IMR-90 (cell line): ENCODE results near the gene SELENOO. TPM values are rescaled to one million over a fixed set of nuclear protein-coding genes. Genes with fewer than 3 reads are reported as not detected.

Experiments
- ATAC-seq: fragments of 200-7000 bp; cut with Tn5 transposase; 2 replicates; pipeline ENCODE4 v1.9.1; 2020; ENCODE audit warnings: low read depth, mild to moderate bottlenecking, moderate library complexity
- BruUV-seq: library from RNA; stranded (reverse); fragments of 400-500 nt; replicated peaks from 2 replicates; lab custom pipeline; 2021; lab: Mats Ljungman, UMichigan
- CTCF ChIA-PET: fragments of 300-600 bp; formaldehyde crosslinking; extraction: SDS; loops from one replicate; lab custom pipeline; 2021; ENCODE audit warnings: antibody characterized with exemption; lab: Yijun Ruan, JAX
- POLR2A ChIA-PET: fragments of 300-600 bp; sonication (Branson Sonifier 250); formaldehyde crosslinking; loops from one replicate; lab custom pipeline; 2022; ENCODE audit warnings: antibody characterized with exemption; ENCODE audit not compliant: unreplicated experiment; lab: Charles Lee
- DNase-seq: peaks from one replicate; pipeline ENCODE4 v3.0.0; 2013
- H2AFZ ChIP-seq: replicated peaks from 2 replicates; pipeline ENCODE3; 2013; ENCODE audit warnings: low read length, mild to moderate bottlenecking; ENCODE audit not compliant: poor library complexity
- H2AK5ac ChIP-seq: 2 replicates; pipeline ENCODE4 v1.6.1; 2013; ENCODE audit warnings: low read depth, low read length, inconsistent platforms
- H2AK9ac ChIP-seq: replicated peaks from 2 replicates; pipeline ENCODE3; 2013; ENCODE audit warnings: mild to moderate bottlenecking, low read depth, low read length, moderate library complexity; ENCODE audit not compliant: poor library complexity
- H2BK120ac ChIP-seq: 2 replicates; pipeline ENCODE4 v1.6.1; 2013; ENCODE audit warnings: low read depth, low read length, inconsistent platforms
- H2BK15ac ChIP-seq: 3 replicates; pipeline ENCODE4 v1.6.1; 2013; ENCODE audit warnings: low read depth, low read length, inconsistent platforms
- H2BK20ac ChIP-seq: 2 replicates; pipeline ENCODE4 v1.6.1; 2013; ENCODE audit warnings: low read depth, mild to moderate bottlenecking, inconsistent platforms, low read length, moderate library complexity
- H2BK5ac ChIP-seq: 2 replicates; pipeline ENCODE4 v1.6.1; 2013; ENCODE audit warnings: mild to moderate bottlenecking, low read depth, low read length, inconsistent platforms; ENCODE audit not compliant: poor library complexity, severe bottlenecking
- H3K14ac ChIP-seq: replicated peaks from 2 replicates; pipeline ENCODE4 v1.6.1; 2013; ENCODE audit warnings: low read depth, low read length, inconsistent platforms
- H3K18ac ChIP-seq: 2 replicates; pipeline ENCODE4 v1.6.1; 2013; ENCODE audit warnings: low read depth, low read length, control low read depth
- H3K23ac ChIP-seq: 2 replicates; pipeline ENCODE4 v1.6.1; 2013; ENCODE audit warnings: low read depth, low read length, inconsistent platforms
- H3K27ac ChIP-seq: 2 replicates; pipeline ENCODE4 v1.5.1; 2013; ENCODE audit warnings: mild to moderate bottlenecking, control low read depth, low read length; ENCODE audit not compliant: insufficient read depth
- H3K27me3 ChIP-seq: 2 replicates; pipeline ENCODE4 v1.6.1; 2013; ENCODE audit warnings: low read length; ENCODE audit not compliant: control insufficient read depth, insufficient read depth
- H3K36me3 ChIP-seq: 2 replicates; pipeline ENCODE4 v1.6.1; 2013; ENCODE audit warnings: low read length, mixed read lengths; ENCODE audit not compliant: control insufficient read depth, insufficient read depth
- H3K4ac ChIP-seq: 2 replicates; pipeline ENCODE4 v1.6.1; 2013; ENCODE audit warnings: low read depth, low read length, inconsistent platforms
- H3K4me1 ChIP-seq: 2 replicates; pipeline ENCODE4 v1.6.1; 2013; ENCODE audit warnings: low read length, mixed read lengths; ENCODE audit not compliant: control insufficient read depth, insufficient read depth
- H3K4me2 ChIP-seq: 2 replicates; pipeline ENCODE4 v1.6.1; 2013; ENCODE audit warnings: low read depth, mild to moderate bottlenecking, control low read depth, low read length, moderate library complexity
- H3K4me3 ChIP-seq: 2 replicates; pipeline ENCODE4 v1.5.1; 2013; ENCODE audit warnings: low read depth, mild to moderate bottlenecking, control low read depth, low read length, moderate library complexity; ENCODE audit not compliant: insufficient read depth
- H3K56ac ChIP-seq: 2 replicates; pipeline ENCODE4 v1.6.1; 2013; ENCODE audit warnings: low read length, inconsistent platforms; ENCODE audit not compliant: insufficient read depth; ENCODE audit errors: extremely low read depth
- H3K79me1 ChIP-seq, 2 experiments: 2 replicates each; pipeline ENCODE4 v1.6.1; 2013; ENCODE audit warnings: low read length in 2 of 2, inconsistent platforms in 1 of 2, low read depth in 1 of 2
- H3K9ac ChIP-seq: 2 replicates; pipeline ENCODE4 v1.6.1; 2013; ENCODE audit warnings: low read depth, low read length, control low read depth
- H3K9me1 ChIP-seq: 2 replicates; pipeline ENCODE4 v1.6.1; 2013; ENCODE audit warnings: low read length, inconsistent platforms; ENCODE audit not compliant: insufficient read depth
- H3K9me3 ChIP-seq: 2 replicates; pipeline ENCODE4 v1.6.1; 2013; ENCODE audit warnings: low read length; ENCODE audit not compliant: control insufficient read depth, insufficient read depth
- H4K20me1 ChIP-seq: 2 replicates; pipeline ENCODE4 v1.6.1; 2013; ENCODE audit warnings: low read length, inconsistent platforms; ENCODE audit not compliant: insufficient read depth
- H4K5ac ChIP-seq: 2 replicates; pipeline ENCODE4 v1.6.1; 2013; ENCODE audit warnings: mild to moderate bottlenecking, low read depth, low read length, control low read depth
- H4K8ac ChIP-seq, 2 experiments: 2 replicates each; pipeline ENCODE4 v1.6.1; 2013; ENCODE audit warnings: low read depth in 2 of 2, low read length in 2 of 2, control low read depth in 1 of 2, inconsistent platforms in 1 of 2
- H4K91ac ChIP-seq: 2 replicates; pipeline ENCODE4 v1.6.1; 2013; ENCODE audit warnings: low read depth, low read length, inconsistent platforms; ENCODE audit not compliant: insufficient read depth
- BHLHE40 ChIP-seq: fragments of 150-350 bp; IDR thresholded peaks from 2 replicates; pipeline ENCODE4 v1.6.1; 2016; ENCODE audit warnings: mild to moderate bottlenecking, low read depth, low read length
- FOS ChIP-seq: fragments of 150-350 bp; IDR thresholded peaks from 2 replicates; pipeline ENCODE4 v1.6.1; 2016; ENCODE audit warnings: low read depth, low read length
- MAZ ChIP-seq: IDR thresholded peaks from 2 replicates; pipeline ENCODE4 v1.6.1; 2012; ENCODE audit warnings: low read depth, mild to moderate bottlenecking, low read length, improper control_type of control experiment, moderate library complexity, borderline replicate concordance
- MXI1 ChIP-seq: IDR thresholded peaks from 2 replicates; pipeline ENCODE4 v1.6.1; 2012; ENCODE audit warnings: low read depth, mild to moderate bottlenecking, low read length, moderate library complexity, borderline replicate concordance
- RAD21 ChIP-seq: IDR thresholded peaks from 2 replicates; pipeline ENCODE4 v1.6.1; 2012; ENCODE audit warnings: low read length, improper control_type of control experiment
- WGBS, 2 experiments: methylation state at CpG; one replicate each; pipeline versions ENCODE4 v1.1.5 to v1.1.7; 2013; ENCODE audit warnings: missing lambda C conversion rate in 2 of 2; ENCODE audit not compliant: insufficient read length in 1 of 2; ENCODE audit errors: extremely low coverage in 2 of 2; 5-methylcytosine and 5-hydroxymethylcytosine counted together
- dilution Hi-C: fragments of 300-500 bp; cut with HindIII; formaldehyde crosslinking; loops from one replicate; pipeline ENCODE4 v1.14.3; 2018; ENCODE audit warnings: low sequenced_read_pairs; ENCODE audit not compliant: unreplicated experiment
- in situ Hi-C: fragments of 300-500 bp; cut with MboI; formaldehyde crosslinking; loops from 3 replicates; pipeline ENCODE4 v1.14.3; 2019; ENCODE audit warnings: low sequenced_read_pairs, inconsistent platforms, mixed read lengths
- intact Hi-C: fragments of 100-400 bp; cut with micrococcal nuclease; formaldehyde crosslinking; loops from 2 replicates; pipeline ENCODE4 v1.10.0; 2022
- polyA plus RNA-seq, 3 experiments: library from polyadenylated mRNA; depleted of rRNA; stranded (reverse); fragments of >200 nt; gene quantifications; 2 replicates each; pipeline ENCODE4 v1.2.3, GENCODE V29; 2012; ENCODE audit warnings: low replicate concordance in 1 of 3
- total RNA-seq: library from RNA; depleted of rRNA; stranded (reverse); fragments of >200 nt; gene quantifications from 2 replicates; pipeline ENCODE4 v1.2.3, GENCODE V29; 2012
- TF ChIP-seq, protein P1 (sequence below): conservative IDR thresholded peaks from 2 replicates; pipeline ENCODE4 v1.5.1; 2012; ENCODE audit warnings: mild to moderate bottlenecking, low read depth, low read length, improper control_type of control experiment
- TF ChIP-seq, protein P2 (sequence below): fragments of 150-350 bp; IDR thresholded peaks from 2 replicates; pipeline ENCODE4 v1.6.1; 2017; ENCODE audit warnings: mild to moderate bottlenecking, antibody characterized with exemption, low read length, low read depth

Gene SELENOO
- total and polyA plus RNA-seq, 2 of the 4 experiments (the other 2 are of a cell fraction): 10.4 to 21.4 TPM

DNA sequence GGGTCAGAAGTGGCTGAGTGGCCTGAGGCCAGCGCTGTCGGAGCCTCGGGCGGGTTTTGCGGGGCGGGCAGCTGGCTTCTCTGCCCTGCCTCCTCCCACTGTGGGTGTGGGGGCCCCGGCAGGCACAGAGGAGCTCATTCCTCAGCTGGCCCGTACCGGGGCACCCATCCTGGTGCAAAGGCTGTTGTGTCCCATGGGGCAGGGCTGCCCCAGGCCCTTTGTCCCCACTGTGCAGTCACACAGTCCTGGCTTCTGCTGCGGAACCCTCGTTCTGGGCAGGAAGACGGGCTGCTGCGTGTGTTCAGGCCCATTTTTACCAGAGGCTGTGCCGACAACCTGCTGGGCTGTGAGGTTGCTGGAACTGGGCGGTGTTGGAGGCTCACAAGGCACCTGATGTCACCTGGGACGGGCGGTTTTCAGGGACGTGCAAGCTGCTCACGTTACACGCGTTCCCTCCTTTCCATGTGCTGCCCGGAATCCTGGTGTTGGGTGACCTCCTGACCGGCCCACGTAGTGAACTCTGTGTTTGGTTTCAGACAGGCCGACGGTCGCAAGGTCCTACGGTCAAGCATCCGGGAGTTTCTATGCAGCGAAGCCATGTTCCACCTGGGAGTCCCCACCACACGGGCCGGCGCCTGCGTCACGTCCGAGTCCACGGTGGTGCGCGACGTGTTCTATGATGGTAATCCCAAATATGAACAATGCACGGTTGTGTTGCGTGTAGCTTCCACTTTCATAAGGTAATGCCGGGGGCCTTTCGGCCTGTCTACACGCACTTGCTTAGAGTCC, 5.2 kb downstream of the SELENOO start (continued):
- no peak for TF ChIP-seq FOS

DNA sequence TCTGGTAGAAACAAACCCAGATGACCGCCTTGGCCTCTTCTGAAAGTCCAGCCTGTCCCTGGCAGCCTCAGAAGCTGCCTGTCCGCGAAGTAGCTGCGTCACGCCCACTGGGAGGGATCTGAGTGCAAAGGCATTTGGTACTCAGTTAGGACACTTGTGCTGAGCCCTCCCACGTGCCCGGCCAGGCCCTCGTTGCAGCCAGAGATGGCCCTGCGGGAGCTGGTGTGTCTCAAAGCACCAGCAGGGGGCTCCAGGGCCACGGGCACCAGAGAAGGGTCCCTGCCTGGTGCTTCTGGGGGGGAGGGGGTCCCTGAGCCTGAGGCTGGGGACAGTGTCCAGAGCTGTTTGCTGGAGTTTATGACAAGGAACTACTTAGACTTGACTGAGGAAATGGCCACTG, 5.8 kb downstream of the SELENOO start:
- WGBS, 2 experiments: 87% methylated on average over 4 of the region's 10 CpGs; no CpG with 5 or more reads in 1 of the 2 experiments
- no peak overlapping the region for H4K5ac ChIP-seq
- no peak overlapping the region for H3K56ac ChIP-seq
- no peak overlapping the region for H4K91ac ChIP-seq
- H2AK5ac ChIP-seq: no peak overlapping the region
- H3K36me3 ChIP-seq: peaks cover 36% of the 10 kb centered on the region
- no peak overlapping the region for H3K27ac ChIP-seq
- H3K18ac ChIP-seq: no peak overlapping the region
- H4K20me1 ChIP-seq: peaks cover 42% of the 10 kb centered on the region
- H3K4me1 ChIP-seq: peaks cover 4% of the 10 kb centered on the region; the same call in 1 of the 2 replicates
- no peak overlapping the region for H2BK5ac ChIP-seq
- no peaks in the 10 kb centered on the region for H3K9me3 ChIP-seq
- H2BK15ac ChIP-seq: no peak overlapping the region
- intact Hi-C loops: loop anchor here (10.0 kb wide), 1 partner anchor 232 kb away; no protein-coding TSS in a partner anchor
- no peak overlapping the region for H4K8ac ChIP-seq
- H3K4me3 ChIP-seq: no peak overlapping the region
- H2BK20ac ChIP-seq: no peak overlapping the region
- peaks cover 37 to 75% of the 10 kb centered on the region in 2 experiments for H3K79me1 ChIP-seq
- H3K4me2 ChIP-seq: no peak overlapping the region
- in situ Hi-C loops: loop anchor here (25.0 kb wide), 1 partner anchor 394 kb away; no protein-coding TSS in a partner anchor
- DNase-seq (peak; percentile 26), ATAC-seq (0 out of 2 replicates have a peak, but pooled peaks have one; percentile 27)
- TF ChIP-seq RAD21: 0 out of 2 replicates have a peak, but pooled peaks have one; percentile 17
- 0 out of 2 replicates have a peak, but pooled peaks have one; percentile 60 for TF ChIP-seq MXI1
- TF ChIP-seq, protein P1, sequence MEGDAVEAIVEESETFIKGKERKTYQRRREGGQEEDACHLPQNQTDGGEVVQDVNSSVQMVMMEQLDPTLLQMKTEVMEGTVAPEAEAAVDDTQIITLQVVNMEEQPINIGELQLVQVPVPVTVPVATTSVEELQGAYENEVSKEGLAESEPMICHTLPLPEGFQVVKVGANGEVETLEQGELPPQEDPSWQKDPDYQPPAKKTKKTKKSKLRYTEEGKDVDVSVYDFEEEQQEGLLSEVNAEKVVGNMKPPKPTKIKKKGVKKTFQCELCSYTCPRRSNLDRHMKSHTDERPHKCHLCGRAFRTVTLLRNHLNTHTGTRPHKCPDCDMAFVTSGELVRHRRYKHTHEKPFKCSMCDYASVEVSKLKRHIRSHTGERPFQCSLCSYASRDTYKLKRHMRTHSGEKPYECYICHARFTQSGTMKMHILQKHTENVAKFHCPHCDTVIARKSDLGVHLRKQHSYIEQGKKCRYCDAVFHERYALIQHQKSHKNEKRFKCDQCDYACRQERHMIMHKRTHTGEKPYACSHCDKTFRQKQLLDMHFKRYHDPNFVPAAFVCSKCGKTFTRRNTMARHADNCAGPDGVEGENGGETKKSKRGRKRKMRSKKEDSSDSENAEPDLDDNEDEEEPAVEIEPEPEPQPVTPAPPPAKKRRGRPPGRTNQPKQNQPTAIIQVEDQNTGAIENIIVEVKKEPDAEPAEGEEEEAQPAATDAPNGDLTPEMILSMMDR: peak; percentile 43
- no peak for TF ChIP-seq MAZ
- TF ChIP-seq BHLHE40: peak; percentile 24; the same call in 1 of the 2 replicates
- TF ChIP-seq, protein P2, sequence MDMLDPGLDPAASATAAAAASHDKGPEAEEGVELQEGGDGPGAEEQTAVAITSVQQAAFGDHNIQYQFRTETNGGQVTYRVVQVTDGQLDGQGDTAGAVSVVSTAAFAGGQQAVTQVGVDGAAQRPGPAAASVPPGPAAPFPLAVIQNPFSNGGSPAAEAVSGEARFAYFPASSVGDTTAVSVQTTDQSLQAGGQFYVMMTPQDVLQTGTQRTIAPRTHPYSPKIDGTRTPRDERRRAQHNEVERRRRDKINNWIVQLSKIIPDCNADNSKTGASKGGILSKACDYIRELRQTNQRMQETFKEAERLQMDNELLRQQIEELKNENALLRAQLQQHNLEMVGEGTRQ: peak; percentile 36; the same call in 1 of the 2 replicates
- no peak overlapping the region for H3K23ac ChIP-seq
- no peak overlapping the region for H3K4ac ChIP-seq
- 0 out of 2 replicates have a peak, but pooled peaks cover 2% of the 10 kb centered on the region for H3K9me1 ChIP-seq
- ChIA-PET CTCF (no interaction called here), POLR2A (no interaction called here)
- H3K27me3 ChIP-seq: no peaks in the 10 kb centered on the region
- peak overlapping the region; percentile 20 for H2AK9ac ChIP-seq
- dilution Hi-C loops: no loop called here
- BruUV-seq: no TSS peak
- no peak overlapping the region for H2BK120ac ChIP-seq
- no peak overlapping the region for H3K9ac ChIP-seq
- H3K14ac ChIP-seq: no peak overlapping the region
- H2AFZ ChIP-seq: peak overlapping the region; percentile 44
